Liver (tissue), 3 donors: Measurements from ENCODE around the gene LIMCH1.

ENCODE experiments used
- GABPA ChIP-seq, 2 donors: IDR thresholded peaks in 1 of 2; conservative IDR thresholded peaks in 1 of 2; 2 replicates each; pipeline ENCODE4 v1.6.1; 2016; ENCODE audit warnings: antibody characterized with exemption in 2 of 2, mild to moderate bottlenecking in 1 of 2, moderate library complexity in 1 of 2
- RAD21 ChIP-seq, 2 donors: IDR thresholded peaks; 2 replicates each; pipeline ENCODE4 v1.6.1; 2016; ENCODE audit warnings: antibody characterized with exemption in 2 of 2, mild to moderate bottlenecking in 2 of 2
- TF ChIP-seq, protein P1 (sequence below): IDR thresholded peaks from 2 replicates; pipeline ENCODE4 v1.6.1; 2016; ENCODE audit warnings: antibody characterized with exemption, mild to moderate bottlenecking
- TF ChIP-seq, protein P2 (sequence below): fragments of 150-350 bp; IDR thresholded peaks from 2 replicates; pipeline ENCODE4 v1.5.1; 2017; ENCODE audit warnings: improper control_type of control experiment, low read depth, low read length; ENCODE audit not compliant: missing input control
- TF ChIP-seq, protein P3 (sequence below): IDR thresholded peaks from 2 replicates; pipeline ENCODE4 v1.6.1; 2016; ENCODE audit warnings: antibody characterized with exemption
- TF ChIP-seq, protein P4 (sequence below): IDR thresholded peaks from 2 replicates; pipeline ENCODE4 v1.6.1; 2016; ENCODE audit warnings: antibody characterized with exemption
- donor health status: healthy.
- donor health status: healthy.

DNA sequence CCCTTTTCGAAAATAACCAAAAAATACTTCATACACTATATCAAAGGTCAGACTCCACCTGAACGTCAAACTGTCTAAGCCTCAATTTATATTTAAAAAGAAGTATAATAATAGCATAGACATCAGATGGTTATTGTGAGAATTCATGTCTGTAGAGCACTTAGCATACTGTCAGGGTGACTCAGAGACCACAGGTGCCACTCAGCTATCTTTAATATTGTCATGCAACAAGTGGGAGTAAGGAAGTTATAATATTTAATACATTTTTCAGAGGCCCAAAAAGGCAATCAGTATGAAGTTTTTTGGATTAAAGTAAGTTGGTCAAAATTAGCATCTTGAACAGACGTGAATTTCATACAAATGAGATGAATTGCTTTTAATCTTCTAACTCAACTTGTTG lies 117.2 kb downstream of the LIMCH1 start:
- TF ChIP-seq, protein P1, sequence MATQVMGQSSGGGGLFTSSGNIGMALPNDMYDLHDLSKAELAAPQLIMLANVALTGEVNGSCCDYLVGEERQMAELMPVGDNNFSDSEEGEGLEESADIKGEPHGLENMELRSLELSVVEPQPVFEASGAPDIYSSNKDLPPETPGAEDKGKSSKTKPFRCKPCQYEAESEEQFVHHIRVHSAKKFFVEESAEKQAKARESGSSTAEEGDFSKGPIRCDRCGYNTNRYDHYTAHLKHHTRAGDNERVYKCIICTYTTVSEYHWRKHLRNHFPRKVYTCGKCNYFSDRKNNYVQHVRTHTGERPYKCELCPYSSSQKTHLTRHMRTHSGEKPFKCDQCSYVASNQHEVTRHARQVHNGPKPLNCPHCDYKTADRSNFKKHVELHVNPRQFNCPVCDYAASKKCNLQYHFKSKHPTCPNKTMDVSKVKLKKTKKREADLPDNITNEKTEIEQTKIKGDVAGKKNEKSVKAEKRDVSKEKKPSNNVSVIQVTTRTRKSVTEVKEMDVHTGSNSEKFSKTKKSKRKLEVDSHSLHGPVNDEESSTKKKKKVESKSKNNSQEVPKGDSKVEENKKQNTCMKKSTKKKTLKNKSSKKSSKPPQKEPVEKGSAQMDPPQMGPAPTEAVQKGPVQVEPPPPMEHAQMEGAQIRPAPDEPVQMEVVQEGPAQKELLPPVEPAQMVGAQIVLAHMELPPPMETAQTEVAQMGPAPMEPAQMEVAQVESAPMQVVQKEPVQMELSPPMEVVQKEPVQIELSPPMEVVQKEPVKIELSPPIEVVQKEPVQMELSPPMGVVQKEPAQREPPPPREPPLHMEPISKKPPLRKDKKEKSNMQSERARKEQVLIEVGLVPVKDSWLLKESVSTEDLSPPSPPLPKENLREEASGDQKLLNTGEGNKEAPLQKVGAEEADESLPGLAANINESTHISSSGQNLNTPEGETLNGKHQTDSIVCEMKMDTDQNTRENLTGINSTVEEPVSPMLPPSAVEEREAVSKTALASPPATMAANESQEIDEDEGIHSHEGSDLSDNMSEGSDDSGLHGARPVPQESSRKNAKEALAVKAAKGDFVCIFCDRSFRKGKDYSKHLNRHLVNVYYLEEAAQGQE: no peak
- TF ChIP-seq, protein P2, sequence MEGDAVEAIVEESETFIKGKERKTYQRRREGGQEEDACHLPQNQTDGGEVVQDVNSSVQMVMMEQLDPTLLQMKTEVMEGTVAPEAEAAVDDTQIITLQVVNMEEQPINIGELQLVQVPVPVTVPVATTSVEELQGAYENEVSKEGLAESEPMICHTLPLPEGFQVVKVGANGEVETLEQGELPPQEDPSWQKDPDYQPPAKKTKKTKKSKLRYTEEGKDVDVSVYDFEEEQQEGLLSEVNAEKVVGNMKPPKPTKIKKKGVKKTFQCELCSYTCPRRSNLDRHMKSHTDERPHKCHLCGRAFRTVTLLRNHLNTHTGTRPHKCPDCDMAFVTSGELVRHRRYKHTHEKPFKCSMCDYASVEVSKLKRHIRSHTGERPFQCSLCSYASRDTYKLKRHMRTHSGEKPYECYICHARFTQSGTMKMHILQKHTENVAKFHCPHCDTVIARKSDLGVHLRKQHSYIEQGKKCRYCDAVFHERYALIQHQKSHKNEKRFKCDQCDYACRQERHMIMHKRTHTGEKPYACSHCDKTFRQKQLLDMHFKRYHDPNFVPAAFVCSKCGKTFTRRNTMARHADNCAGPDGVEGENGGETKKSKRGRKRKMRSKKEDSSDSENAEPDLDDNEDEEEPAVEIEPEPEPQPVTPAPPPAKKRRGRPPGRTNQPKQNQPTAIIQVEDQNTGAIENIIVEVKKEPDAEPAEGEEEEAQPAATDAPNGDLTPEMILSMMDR: no peak
- TF ChIP-seq GABPA (IDR thresholded peaks at IDR 0.05 in 1 of 2, conservative IDR thresholded peaks at IDR 0.05 in 1 of 2) (no peak), RAD21 (IDR thresholded peaks at IDR 0.05) (no peak)
- TF ChIP-seq, protein P3, sequence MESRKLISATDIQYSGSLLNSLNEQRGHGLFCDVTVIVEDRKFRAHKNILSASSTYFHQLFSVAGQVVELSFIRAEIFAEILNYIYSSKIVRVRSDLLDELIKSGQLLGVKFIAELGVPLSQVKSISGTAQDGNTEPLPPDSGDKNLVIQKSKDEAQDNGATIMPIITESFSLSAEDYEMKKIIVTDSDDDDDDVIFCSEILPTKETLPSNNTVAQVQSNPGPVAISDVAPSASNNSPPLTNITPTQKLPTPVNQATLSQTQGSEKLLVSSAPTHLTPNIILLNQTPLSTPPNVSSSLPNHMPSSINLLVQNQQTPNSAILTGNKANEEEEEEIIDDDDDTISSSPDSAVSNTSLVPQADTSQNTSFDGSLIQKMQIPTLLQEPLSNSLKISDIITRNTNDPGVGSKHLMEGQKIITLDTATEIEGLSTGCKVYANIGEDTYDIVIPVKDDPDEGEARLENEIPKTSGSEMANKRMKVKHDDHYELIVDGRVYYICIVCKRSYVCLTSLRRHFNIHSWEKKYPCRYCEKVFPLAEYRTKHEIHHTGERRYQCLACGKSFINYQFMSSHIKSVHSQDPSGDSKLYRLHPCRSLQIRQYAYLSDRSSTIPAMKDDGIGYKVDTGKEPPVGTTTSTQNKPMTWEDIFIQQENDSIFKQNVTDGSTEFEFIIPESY: no peak
- TF ChIP-seq, protein P4, sequence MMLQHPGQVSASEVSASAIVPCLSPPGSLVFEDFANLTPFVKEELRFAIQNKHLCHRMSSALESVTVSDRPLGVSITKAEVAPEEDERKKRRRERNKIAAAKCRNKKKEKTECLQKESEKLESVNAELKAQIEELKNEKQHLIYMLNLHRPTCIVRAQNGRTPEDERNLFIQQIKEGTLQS: no peak
